ENCODE data around the gene C1RL. TPM values are rescaled to one million over a fixed set of nuclear protein-coding genes. Genes with fewer than 3 reads are reported as not detected.

Gene C1RL
- total RNA-seq, 2 donors from 2014 or later: 48.2 to 86.2 TPM

DNA sequence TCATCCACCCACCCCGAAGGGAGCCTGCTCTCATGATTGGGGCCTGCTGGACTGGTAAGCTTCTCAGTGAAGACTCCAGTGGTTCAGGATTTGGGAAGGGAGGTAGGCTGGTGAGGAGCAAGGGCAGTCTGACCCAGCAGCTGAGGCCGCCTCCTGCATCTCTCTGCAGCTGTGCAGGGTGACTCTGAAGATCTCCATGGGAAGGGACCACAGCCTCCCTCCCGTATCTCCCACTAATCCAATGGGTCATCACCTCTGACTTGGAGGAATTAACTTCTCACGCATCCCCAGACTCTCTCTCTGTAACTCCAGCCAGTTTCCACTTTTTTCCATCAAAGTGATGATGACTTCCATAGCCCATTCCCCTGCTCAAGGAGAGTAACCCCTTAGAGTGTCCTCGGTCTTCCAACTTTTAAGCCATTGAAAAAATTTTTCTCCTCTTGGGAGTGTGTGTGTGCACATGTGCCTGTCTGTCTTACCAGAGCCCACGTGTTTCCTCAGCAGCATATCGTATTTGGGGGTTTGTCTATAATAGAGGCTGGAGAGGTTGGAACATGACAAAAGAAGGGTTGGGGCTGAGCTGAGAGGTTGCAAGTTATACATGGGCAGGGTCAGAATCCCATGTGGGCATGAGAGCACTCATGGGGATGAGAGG, 32.5 kb upstream of the C1RL start:
- Histone ChIP-seq H3K4me3 (no peak overlapping the region), H3K27me3 (replicated peaks; ENCODE audit: insufficient read depth) (no peaks in the 10 kb centered on the region), H3K4me1 (replicated peaks) (no peaks in the 10 kb centered on the region), H3K9me3 (no peaks in the 10 kb centered on the region), H3K27ac (no peak overlapping the region), H3K36me3 (peaks cover 0 to 5% of the 10 kb centered on the region in 2 donors)
- WGBS: 97% methylated on average over 7 of the region's 7 CpGs
- DNase-seq (ENCODE audit: low spot score): no peak
- intact Hi-C loops (cut with DNase I): no loop called here
- TF ChIP-seq POLR2AphosphoS5 (IDR thresholded peaks at IDR 0.05) (no peak), POLR2A (IDR thresholded peaks at IDR 0.05) (no peak)
- TF ChIP-seq, protein P1, sequence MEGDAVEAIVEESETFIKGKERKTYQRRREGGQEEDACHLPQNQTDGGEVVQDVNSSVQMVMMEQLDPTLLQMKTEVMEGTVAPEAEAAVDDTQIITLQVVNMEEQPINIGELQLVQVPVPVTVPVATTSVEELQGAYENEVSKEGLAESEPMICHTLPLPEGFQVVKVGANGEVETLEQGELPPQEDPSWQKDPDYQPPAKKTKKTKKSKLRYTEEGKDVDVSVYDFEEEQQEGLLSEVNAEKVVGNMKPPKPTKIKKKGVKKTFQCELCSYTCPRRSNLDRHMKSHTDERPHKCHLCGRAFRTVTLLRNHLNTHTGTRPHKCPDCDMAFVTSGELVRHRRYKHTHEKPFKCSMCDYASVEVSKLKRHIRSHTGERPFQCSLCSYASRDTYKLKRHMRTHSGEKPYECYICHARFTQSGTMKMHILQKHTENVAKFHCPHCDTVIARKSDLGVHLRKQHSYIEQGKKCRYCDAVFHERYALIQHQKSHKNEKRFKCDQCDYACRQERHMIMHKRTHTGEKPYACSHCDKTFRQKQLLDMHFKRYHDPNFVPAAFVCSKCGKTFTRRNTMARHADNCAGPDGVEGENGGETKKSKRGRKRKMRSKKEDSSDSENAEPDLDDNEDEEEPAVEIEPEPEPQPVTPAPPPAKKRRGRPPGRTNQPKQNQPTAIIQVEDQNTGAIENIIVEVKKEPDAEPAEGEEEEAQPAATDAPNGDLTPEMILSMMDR (IDR thresholded peaks at IDR 0.05): no peak

DNA sequence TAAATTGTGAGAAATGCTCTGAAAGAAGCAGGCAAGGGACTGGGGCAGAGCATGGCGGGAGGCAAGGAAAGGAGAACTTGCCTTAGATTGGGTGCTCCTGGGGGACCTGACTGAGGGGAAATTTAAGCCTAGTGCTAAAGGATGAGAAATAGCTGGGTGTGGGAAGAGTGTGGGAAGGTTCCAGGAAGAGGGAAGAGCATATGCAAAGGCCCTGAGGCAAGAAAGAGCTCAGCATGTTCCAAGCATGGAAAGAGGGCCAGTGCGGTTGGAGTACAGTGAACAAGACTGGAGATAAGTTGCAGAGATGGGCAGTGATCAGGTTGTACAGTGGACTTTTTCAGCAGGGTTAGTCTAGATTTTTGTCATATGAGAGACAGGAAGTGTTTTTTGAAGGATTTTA, 30.2 kb upstream of the C1RL start:
- Histone ChIP-seq H3K27me3 (replicated peaks; ENCODE audit: insufficient read depth) (no peaks in the 10 kb centered on the region), H3K4me1 (replicated peaks) (no peaks in the 10 kb centered on the region), H3K9me3 (no peaks in the 10 kb centered on the region), H3K27ac (no peak overlapping the region), H3K4me3 (no peak overlapping the region), H3K36me3 (peaks cover 0 to 5% of the 10 kb centered on the region in 2 donors)
- no peak for TF ChIP-seq POLR2AphosphoS5 (IDR thresholded peaks at IDR 0.05)
- TF ChIP-seq, protein P1 (IDR thresholded peaks at IDR 0.05): no peak
- no peak for TF ChIP-seq POLR2A (IDR thresholded peaks at IDR 0.05)
- intact Hi-C loops (cut with DNase I): no loop called here
- 100% methylated on average over 2 of the region's 2 CpGs for WGBS
- no peak for DNase-seq (ENCODE audit: low spot score)

DNA sequence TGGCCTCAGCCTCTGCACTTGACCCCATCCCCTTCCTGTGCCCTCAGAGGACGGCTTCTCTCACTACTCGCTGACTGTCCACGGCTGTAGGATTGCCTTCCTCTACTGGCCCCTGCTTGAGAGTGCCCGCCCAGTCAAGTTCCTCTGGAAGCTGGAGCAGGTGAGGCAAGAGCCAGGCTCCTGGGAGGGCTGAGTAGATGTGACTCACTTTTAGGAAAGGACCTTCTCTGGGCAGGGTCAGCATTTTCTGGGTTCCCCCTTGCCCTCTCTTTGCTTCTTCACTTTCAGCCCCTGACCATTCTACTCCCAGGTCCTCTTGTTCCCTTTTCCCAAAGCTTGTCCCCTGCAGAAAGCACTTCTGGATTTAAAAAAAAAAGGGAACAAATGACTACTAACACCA, 28.9 kb upstream of the C1RL start:
- no peaks in the 10 kb centered on the region for H3K27me3 ChIP-seq (replicated peaks; ENCODE audit: insufficient read depth)
- no peak for DNase-seq (ENCODE audit: low spot score)
- no peak overlapping the region for H3K4me3 ChIP-seq
- H3K36me3 ChIP-seq: peaks cover 0 to 5% of the 10 kb centered on the region in 2 donors
- no peaks in the 10 kb centered on the region for H3K4me1 ChIP-seq (replicated peaks)
- TF ChIP-seq POLR2AphosphoS5 (IDR thresholded peaks at IDR 0.05) (no peak), POLR2A (IDR thresholded peaks at IDR 0.05) (no peak)
- TF ChIP-seq, protein P1 (IDR thresholded peaks at IDR 0.05): no peak
- 86% methylated on average over 4 of the region's 4 CpGs for WGBS
- no peaks in the 10 kb centered on the region for H3K9me3 ChIP-seq
- no peak overlapping the region for H3K27ac ChIP-seq
- intact Hi-C loops (cut with DNase I): no loop called here

DNA sequence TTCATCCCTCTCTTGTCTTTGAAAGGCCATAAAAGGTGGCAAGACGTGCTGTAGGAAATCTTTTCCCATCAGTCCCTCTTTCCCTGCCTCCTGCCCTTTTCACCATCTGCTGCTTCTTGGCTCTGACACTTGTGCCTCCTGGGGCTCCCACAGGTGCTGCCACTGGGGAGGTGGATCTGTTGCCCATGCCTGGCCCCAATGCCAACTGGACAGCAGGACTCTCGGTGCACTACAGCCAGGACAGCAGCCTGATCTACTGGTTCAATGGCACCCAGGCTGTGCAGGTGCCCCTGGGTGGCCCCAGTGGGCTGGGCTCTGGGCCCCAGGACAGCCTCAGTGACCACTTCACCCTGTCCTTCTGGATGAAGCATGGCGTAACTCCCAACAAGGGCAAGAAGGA, 27.7 kb upstream of the C1RL start:
- no peak overlapping the region for H3K27ac ChIP-seq
- 81% methylated on average over 3 of the region's 3 CpGs for WGBS
- peaks cover 0 to 5% of the 10 kb centered on the region in 2 donors for H3K36me3 ChIP-seq
- H3K4me1 ChIP-seq (replicated peaks): no peaks in the 10 kb centered on the region
- DNase-seq (ENCODE audit: low spot score): no peak
- H3K4me3 ChIP-seq: no peak overlapping the region
- no peaks in the 10 kb centered on the region for H3K27me3 ChIP-seq (replicated peaks; ENCODE audit: insufficient read depth)
- no peaks in the 10 kb centered on the region for H3K9me3 ChIP-seq
- TF ChIP-seq, protein P1 (IDR thresholded peaks at IDR 0.05): no peak
- TF ChIP-seq POLR2AphosphoS5 (IDR thresholded peaks at IDR 0.05): no peak
- TF ChIP-seq POLR2A (IDR thresholded peaks at IDR 0.05): no peak
- intact Hi-C loops (cut with DNase I): no loop called here

DNA sequence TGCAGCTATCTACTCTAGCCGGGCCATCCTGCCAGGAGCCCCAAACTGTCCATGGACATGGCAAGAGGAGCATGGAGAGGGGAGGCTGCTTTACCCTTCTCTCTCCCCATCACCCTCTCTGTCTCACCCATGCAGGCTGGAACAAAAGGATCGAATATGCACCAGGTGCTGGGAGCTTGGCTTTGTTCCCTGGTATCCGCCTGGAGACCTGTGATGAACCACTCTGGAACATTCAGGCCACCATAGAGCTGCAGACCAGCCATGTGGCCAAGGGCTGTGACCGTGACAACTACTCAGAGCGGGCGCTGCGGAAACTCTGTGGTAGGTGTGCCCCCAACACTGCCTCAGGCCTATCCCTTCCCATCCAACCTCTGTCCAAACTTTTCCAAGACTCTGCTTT, 27.1 kb upstream of the C1RL start:
- H3K36me3 ChIP-seq: peaks cover 0 to 5% of the 10 kb centered on the region in 2 donors

More for the DNA sequence above, 27.1 kb upstream of the C1RL start:
- Histone ChIP-seq H3K4me3 (no peak overlapping the region), H3K9me3 (no peaks in the 10 kb centered on the region), H3K27ac (no peak overlapping the region), H3K27me3 (replicated peaks; ENCODE audit: insufficient read depth) (no peaks in the 10 kb centered on the region), H3K4me1 (replicated peaks) (no peaks in the 10 kb centered on the region)
- no peak for DNase-seq (ENCODE audit: low spot score)
- intact Hi-C loops (cut with DNase I): no loop called here
- 94% methylated on average over 7 of the region's 7 CpGs for WGBS
- TF ChIP-seq POLR2A (IDR thresholded peaks at IDR 0.05) (no peak), POLR2AphosphoS5 (IDR thresholded peaks at IDR 0.05) (no peak)
- TF ChIP-seq, protein P1 (IDR thresholded peaks at IDR 0.05): no peak
